Measurements from ENCODE around the gene CACNG6.

DNA sequence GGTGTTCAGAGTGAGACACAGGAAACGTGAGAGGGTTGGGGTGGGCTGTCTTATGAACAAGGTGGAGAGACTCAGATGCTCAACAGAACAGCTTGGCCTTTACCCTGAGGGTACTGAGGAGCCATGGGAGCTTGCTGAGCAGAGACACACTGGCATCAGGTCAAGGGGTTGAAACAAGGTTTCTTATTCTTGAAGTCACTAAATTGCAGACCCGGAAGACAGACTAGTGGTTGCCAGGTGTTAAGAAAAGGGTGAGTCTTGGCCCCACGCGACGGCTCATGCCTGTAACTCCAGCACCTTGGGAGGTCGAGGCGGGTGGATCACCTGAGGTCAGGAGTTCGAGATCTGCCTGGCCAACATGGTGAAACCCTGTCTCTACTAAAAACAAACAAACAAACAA lies 22.4 kb downstream of the CACNG6 start:
- TF ChIP-seq CTCF (conservative IDR thresholded peaks at IDR 0.05; ENCODE audit: low read length) (no peak), EZH2phosphoT487 (IDR thresholded peaks at IDR 0.05; ENCODE audit: borderline replicate concordance, low read depth, low read length) (no peak)
